ENCODE data around the gene NT5E. TPM values are rescaled to one million over a fixed set of nuclear protein-coding genes. Genes with fewer than 3 reads are reported as not detected.

Gene NT5E
- total and polyA plus RNA-seq, 2 donors (not counting 3 experiments of a cell fraction or from before 2014, with no cell fraction given): 59.3 to 115 TPM

- BruUV-seq (replicated peaks): no TSS peak
- dilution Hi-C loops (cut with MboI; ENCODE audit: extremely low pct_ligation_motif_present, low sequenced_read_pairs): no loop called here
Measured at GRCh38 chr6:85431271-85431670, 18.6 kb upstream of the NT5E start.

GRCh38 chr6:85432554-85432953 is 17.3 kb upstream of the NT5E start:
- H3K27me3 ChIP-seq (ENCODE audit: control insufficient read depth in 2 of 2, insufficient read depth in 2 of 2, low read length in 2 of 2): no peaks in the 10 kb centered on the region
- dilution Hi-C loops (cut with MboI; ENCODE audit: extremely low pct_ligation_motif_present, low sequenced_read_pairs) (no loop called here), intact Hi-C loops (cut with micrococcal nuclease) (no loop called here)
- no peak for FAIRE-seq
- no TSS peak for BruUV-seq (replicated peaks)
- no peaks in the 10 kb centered on the region for H3K9me1 ChIP-seq (replicated peaks; ENCODE audit: control insufficient read depth, extremely low read depth, insufficient read depth, low read length)
- no peak for TF ChIP-seq FOS (IDR thresholded peaks at IDR 0.05; ENCODE audit: borderline replicate concordance, insufficient read depth, low read length)
- TF ChIP-seq GATA2 (IDR thresholded peaks at IDR 0.05; ENCODE audit: insufficient read depth, insufficient read length, low read depth, low read length): no peak
- TF ChIP-seq MAX (IDR thresholded peaks at IDR 0.05; ENCODE audit: insufficient read depth, insufficient read length): no peak
- TF ChIP-seq JUN (IDR thresholded peaks at IDR 0.05; ENCODE audit: borderline replicate concordance, insufficient read depth, insufficient read length, low read depth): no peak
- no peak for TF ChIP-seq MYC (IDR thresholded peaks at IDR 0.05; ENCODE audit: low read depth, low read length)
- no peak for TF ChIP-seq POLR2AphosphoS5 (IDR thresholded peaks at IDR 0.05; ENCODE audit: insufficient read depth, low read depth, low read length)
- TF ChIP-seq, protein P1, sequence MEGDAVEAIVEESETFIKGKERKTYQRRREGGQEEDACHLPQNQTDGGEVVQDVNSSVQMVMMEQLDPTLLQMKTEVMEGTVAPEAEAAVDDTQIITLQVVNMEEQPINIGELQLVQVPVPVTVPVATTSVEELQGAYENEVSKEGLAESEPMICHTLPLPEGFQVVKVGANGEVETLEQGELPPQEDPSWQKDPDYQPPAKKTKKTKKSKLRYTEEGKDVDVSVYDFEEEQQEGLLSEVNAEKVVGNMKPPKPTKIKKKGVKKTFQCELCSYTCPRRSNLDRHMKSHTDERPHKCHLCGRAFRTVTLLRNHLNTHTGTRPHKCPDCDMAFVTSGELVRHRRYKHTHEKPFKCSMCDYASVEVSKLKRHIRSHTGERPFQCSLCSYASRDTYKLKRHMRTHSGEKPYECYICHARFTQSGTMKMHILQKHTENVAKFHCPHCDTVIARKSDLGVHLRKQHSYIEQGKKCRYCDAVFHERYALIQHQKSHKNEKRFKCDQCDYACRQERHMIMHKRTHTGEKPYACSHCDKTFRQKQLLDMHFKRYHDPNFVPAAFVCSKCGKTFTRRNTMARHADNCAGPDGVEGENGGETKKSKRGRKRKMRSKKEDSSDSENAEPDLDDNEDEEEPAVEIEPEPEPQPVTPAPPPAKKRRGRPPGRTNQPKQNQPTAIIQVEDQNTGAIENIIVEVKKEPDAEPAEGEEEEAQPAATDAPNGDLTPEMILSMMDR (IDR thresholded peaks at IDR 0.05; ENCODE audit: extremely low read depth in 1 of 2, insufficient read depth in 1 of 2, low read depth in 1 of 2, low read length in 2 of 2): no peak
- no peak for TF ChIP-seq POLR2A (IDR thresholded peaks at IDR 0.05; ENCODE audit: low read depth, low read length)
- TF ChIP-seq EZH2 (IDR thresholded peaks at IDR 0.05; ENCODE audit: borderline replicate concordance, low read depth, low read length, severe bottlenecking): no peak
- POLR2A ChIA-PET: no interaction called here
- DNase-seq (ENCODE audit: low read depth, low spot score): peak; percentile 54
- H3K79me2 ChIP-seq (ENCODE audit: control insufficient read depth, insufficient read depth, low read length): no peaks in the 10 kb centered on the region
- no peaks in the 10 kb centered on the region for H3K36me3 ChIP-seq (ENCODE audit: control insufficient read depth in 2 of 2, extremely low read depth in 1 of 2, insufficient read depth in 2 of 2, low read length in 2 of 2)
- no peaks in the 10 kb centered on the region for H4K20me1 ChIP-seq (replicated peaks; ENCODE audit: control insufficient read depth, extremely low read depth, insufficient read depth, low read length)
- H3K4me2 ChIP-seq (ENCODE audit: insufficient read depth, low read length): no peak overlapping the region
- no peak overlapping the region for H3K9ac ChIP-seq (replicated peaks; ENCODE audit: extremely low read depth, insufficient read depth, low read length)
- no peak overlapping the region for H2AFZ ChIP-seq (ENCODE audit: low read depth, low read length)
- H3K4me3 ChIP-seq (replicated peaks in 1 of 3; ENCODE audit: insufficient read depth in 1 of 3, low read depth in 1 of 3, low read length in 3 of 3): no peak overlapping the region
- CTCF ChIA-PET: interaction anchor here (0.9 to 1.9 kb wide), 3 partner anchors 9 to 50 kb away, joined by 3 to 10 read pairs (median 3); no protein-coding TSS in a partner anchor
- H3K27ac ChIP-seq (ENCODE audit: insufficient read depth, low read depth, low read length): no peak overlapping the region
- no peaks in the 10 kb centered on the region for H3K9me3 ChIP-seq (replicated peaks; ENCODE audit: control insufficient read depth, insufficient read depth, low read length)
- H3K4me1 ChIP-seq (ENCODE audit: control insufficient read depth, extremely low read depth, insufficient read depth, low read length): no peaks in the 10 kb centered on the region

More at GRCh38 chr6:85431271-85431670, 18.6 kb upstream of the NT5E start:
- no peak for FAIRE-seq
- H3K9me3 ChIP-seq (replicated peaks; ENCODE audit: control insufficient read depth, insufficient read depth, low read length): no peaks in the 10 kb centered on the region
- H3K27me3 ChIP-seq (ENCODE audit: control insufficient read depth in 2 of 2, insufficient read depth in 2 of 2, low read length in 2 of 2): no peaks in the 10 kb centered on the region
- DNase-seq (ENCODE audit: low read depth, low spot score): no peak
- intact Hi-C loops (cut with micrococcal nuclease): no loop called here
- no peaks in the 10 kb centered on the region for H4K20me1 ChIP-seq (replicated peaks; ENCODE audit: control insufficient read depth, extremely low read depth, insufficient read depth, low read length)
- ChIA-PET CTCF (interaction anchor here (1.4 to 1.9 kb wide), 2 partner anchors 26 to 52 kb away, joined by 3 to 10 read pairs; no protein-coding TSS in a partner anchor), POLR2A (no interaction called here)
- no peaks in the 10 kb centered on the region for H3K4me1 ChIP-seq (ENCODE audit: control insufficient read depth, extremely low read depth, insufficient read depth, low read length)
- no peak overlapping the region for H3K4me3 ChIP-seq (replicated peaks in 1 of 3; ENCODE audit: insufficient read depth in 1 of 3, low read depth in 1 of 3, low read length in 3 of 3)
- no peaks in the 10 kb centered on the region for H3K36me3 ChIP-seq (ENCODE audit: control insufficient read depth in 2 of 2, extremely low read depth in 1 of 2, insufficient read depth in 2 of 2, low read length in 2 of 2)
- no peaks in the 10 kb centered on the region for H3K9me1 ChIP-seq (replicated peaks; ENCODE audit: control insufficient read depth, extremely low read depth, insufficient read depth, low read length)
- no peaks in the 10 kb centered on the region for H3K79me2 ChIP-seq (ENCODE audit: control insufficient read depth, insufficient read depth, low read length)
- no peak overlapping the region for H3K4me2 ChIP-seq (ENCODE audit: insufficient read depth, low read length)
- no peak overlapping the region for H3K27ac ChIP-seq (ENCODE audit: insufficient read depth, low read depth, low read length)
- TF ChIP-seq POLR2A (IDR thresholded peaks at IDR 0.05; ENCODE audit: low read depth, low read length) (no peak), EZH2 (IDR thresholded peaks at IDR 0.05; ENCODE audit: borderline replicate concordance, low read depth, low read length, severe bottlenecking) (no peak)
- no peak overlapping the region for H3K9ac ChIP-seq (replicated peaks; ENCODE audit: extremely low read depth, insufficient read depth, low read length)
- H2AFZ ChIP-seq (ENCODE audit: low read depth, low read length): no peak overlapping the region
